GM18499 (cell line): ENCODE results near the gene SHANK3.

Experiments used
- ATAC-seq: cut with Tn5 transposase; IDR thresholded peaks from one replicate; pipeline ENCODE4 v1.9.1; 2021; ENCODE audit warnings: moderate number of reproducible peaks; ENCODE audit not compliant: insufficient read depth, unreplicated experiment

The SHANK3 gene

DNA sequence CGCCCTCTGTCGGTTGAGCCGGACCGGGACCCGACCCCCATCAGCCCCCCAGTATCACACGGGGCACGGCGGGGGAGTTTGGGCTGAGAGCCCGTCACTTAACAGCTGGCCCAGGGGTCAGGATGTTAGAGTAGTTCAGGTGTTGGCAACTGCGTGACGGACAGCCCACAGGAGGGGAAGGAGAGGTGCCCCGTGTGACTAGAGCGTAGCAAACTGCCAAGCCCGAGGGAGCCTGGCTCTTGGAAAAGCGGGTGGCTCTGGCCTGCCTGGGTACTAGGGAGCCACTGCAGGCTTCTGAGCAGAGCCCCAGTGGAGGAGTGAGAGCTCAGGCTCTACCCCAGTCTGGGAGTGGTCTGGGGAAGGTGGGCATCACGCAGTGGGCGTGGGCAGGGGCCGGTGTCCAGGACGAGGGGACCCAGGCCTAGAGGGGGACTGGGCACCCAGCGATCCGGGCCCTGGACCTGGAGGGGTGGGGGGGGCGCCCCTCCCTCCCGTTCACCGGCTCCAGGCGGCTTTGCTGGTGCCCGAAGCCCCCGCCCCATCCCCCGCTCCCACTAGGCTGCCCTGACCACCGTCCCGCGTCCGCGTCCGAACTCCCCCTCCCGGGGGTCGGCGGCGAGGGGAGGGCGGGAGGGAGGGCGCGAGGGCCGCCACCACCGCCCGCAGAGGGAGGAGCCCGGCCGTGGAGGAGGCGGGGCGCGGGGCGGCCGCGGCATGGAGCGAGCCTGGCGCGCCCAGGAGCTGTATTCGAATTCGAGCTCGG, 24.4 kb downstream of the SHANK3 start:
- no peak for ATAC-seq

DNA sequence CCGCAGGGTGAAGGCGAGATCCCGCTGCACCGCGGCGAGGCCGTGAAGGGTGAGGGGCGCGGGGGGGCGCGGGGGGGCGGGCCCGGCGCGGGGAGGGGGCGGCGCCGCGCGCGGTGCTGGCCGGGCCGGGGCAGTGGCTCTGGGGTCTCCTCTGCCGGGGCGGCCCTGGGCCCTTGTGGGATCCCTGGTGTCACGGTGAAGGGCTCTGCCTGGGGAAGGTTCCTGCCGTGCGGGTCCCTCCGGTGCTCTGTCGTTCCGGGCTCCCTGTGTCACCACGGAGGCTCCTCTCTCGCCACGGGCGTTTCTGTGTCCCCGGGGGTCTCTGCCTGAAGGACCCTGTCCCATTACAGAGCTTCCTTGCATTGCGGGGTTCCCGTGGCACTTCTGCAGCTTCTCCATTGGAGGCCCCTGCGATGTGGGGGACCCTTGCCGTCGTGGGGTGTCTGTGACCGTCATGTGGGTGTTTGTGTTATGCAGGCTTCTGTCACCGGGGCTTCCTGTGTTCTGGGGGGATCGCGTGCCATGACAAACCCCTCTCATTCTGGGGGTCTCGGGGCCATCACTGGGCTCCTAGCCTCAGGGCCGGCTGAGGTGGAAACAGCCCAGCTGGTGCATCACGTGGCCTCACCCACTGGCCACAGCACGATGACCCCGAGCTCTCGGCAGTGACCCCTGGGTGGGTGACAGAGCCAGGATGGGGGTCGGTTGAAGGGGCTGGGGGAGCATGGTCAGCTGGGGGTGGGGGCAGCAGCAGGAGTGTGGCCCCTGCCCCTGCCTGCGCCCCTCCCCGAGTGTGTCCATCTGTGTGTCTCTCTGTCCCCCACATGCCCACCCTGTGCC, 25.3 kb downstream of the SHANK3 start:
- no peak for ATAC-seq

DNA sequence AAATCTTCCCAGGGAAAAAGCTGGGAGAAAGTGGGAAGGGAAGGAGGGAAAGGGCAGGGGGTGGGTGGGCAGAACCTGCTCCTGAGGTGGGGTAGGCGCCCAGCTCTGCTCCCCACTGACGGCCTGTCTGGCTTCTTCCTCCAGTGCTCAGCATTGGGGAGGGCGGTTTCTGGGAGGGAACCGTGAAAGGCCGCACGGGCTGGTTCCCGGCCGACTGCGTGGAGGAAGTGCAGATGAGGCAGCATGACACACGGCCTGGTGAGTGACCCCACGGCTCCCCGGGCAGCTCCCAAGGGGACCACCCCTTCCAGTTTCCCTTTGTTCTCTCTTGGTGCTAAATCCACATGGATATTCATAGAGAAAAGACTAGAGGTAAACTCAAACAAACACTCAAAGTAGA, 25.9 kb downstream of the SHANK3 start:
- no peak for ATAC-seq

DNA sequence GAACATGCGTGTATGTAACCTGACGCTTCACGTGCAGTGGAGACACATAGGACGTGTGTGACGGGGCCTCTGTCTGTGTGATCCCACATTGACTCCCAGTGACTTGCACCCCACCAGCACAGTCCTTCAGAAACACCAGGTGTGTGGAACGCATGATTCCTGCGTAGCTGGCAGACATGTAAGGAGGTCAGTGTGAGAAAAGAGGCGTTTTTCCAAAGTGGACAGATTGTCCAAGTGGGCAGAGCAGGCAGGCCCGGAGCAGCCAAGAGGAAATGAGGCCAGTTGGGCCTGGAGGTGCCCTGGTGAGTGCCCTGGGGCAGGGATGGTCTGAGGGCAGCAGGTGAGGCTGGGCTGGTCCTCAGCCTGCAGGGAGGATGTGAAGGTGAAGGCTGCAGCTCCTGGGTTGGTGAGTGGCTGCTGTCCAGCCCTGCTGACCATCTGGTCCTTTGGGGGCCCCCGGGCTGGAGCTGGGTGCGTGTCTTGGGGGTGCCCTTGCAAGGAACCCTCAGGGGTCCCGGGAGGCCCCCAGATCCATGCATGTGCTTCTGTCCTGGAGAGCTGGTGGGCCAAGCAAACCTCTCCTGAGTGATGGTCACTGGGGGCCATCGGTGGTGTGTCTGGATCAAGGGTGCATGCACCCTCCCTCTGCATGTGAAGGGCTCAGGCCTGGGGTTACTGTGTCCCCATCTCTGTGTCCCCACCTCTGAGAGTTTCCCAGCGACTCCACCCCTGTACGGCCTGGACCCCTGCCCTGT, 26.6 kb downstream of the SHANK3 start:
- no peak for ATAC-seq

DNA sequence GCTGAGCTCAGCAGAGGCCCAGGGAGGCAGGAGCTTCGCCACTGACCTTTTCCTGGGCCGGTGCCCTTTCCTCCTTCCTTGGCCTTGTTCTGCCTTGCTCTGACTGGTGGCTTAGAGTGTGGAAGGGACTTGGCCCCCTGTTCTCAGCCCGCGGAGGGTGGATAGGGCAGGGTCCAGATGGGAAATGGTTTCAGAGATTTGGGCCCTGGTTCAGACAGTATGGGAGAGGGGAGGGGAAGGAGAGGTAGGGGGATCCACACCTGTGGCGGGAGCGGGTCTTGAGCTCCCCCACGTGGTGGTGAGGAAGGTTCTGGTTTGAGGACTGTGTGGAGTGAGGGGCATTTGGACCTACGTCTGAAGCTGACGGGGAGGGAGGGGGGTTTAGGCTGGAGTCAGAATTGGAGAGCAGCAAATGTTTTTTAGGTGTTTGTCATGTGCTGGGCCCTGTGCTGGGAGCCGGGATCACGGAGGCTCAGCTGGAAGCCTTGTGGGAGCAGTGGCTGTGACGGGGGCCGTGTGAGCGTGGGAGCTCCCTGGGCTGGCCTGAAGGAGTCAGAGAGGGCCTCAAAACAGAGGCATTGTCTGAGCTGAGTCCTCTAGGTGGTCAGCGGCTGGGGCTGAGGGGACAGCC, 27.2 kb downstream of the SHANK3 start:
- ATAC-seq, result no peak

DNA sequence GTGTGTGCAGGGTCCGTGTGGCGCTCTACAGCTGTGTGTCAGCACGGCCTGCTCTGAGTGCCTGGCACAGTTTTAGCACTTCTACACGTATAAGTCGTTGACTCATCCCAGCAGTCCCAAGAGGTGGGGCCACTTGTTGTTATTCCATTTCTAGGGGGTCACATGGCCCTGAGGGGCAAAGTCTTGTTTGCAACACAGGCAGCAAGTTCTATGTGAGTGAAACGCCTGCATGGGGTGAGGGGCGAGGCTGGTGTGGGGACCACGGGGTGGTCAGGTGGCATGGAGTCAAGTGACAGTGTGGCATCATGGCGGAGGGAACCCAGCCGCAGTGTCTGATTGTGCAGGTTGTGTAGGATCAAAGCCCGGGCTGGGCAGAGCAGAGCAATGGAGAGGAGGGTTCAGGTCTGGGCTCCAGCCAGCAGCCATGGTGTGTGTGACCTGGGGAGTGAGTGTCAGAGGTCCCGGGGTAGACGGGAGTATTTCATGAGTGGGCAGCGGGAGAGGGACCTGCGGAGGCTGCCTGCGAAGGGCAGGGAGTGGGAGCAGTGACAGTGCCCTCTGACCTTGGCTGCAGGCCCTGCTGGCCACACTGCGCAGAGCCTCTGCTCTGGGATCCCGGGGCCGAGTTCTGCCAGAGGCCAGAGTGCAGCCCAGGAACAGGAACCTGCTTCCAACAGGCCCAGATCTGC, 27.9 kb downstream of the SHANK3 start:
- ATAC-seq, result no peak

DNA sequence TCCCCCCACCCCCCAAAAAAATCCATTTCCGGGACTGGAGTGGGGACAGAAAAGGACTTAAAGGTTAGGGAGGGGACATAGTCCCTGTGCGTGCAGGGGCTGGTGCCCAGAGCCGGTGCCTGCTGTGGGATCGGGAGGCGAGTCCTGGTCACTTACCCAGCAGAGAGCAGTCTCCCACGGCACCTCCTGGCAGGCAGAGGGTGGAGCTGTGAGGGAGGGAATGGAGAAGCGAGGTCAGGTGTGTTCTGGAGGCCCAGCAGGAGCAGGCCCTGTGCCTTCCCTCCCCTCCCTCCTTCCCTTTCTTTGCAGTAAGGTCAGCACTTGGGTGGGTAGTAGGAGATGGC, 28.4 kb downstream of the SHANK3 start:
- ATAC-seq, result no peak

DNA sequence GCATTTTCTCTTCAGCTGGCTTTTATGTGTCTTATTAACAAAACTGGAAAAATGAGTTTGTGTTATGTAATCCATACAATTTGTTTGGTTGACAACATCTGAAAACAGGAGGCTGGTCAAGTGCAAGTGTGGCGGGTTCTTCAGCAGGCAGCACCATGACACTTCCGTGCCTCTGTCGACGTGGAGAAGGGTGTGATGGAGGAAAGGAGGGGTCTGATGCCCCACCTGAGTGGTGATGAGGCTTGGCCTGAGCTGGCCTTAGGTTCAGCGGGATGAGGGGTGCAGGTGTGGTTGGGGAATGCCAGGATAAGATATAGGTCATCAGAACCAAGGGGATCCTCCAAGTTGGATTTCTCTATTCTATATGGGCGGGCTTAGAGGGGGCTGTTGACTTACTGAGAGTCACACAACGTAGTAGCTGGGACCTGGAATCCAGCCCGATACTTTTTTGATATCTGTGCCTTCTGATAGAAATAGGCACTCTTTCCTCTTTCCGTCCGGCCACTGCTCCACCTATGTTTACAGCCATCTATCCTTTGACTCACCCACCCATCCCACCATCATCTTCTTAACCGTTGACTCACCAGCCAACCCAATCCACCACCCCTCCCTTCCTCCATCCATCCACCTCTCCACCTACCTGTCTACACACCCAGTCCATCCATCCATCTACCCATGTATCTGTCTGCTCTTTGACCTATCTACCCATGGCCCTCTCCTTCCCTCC, 29.0 kb downstream of the SHANK3 start:
- ATAC-seq, result no peak

DNA sequence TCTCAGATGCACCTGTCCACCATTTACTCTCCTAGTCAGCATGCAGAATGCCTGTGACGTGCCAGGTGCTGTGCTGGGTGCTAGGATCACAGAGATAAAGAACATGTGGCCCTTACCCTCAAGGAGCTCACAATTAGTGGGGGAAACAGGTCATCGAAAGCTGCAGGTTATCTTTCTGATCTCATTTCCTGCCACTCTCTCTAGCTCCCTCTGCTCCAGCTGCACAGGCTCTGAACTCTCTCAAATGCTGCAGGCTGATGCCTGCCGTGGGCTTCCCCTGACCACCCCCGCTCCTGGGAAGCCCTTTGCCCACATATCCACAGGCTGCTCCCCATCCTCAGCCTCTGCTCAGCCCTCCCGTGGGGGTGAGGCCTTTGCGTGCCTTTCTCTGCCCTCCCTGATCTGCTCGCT, 29.6 kb downstream of the SHANK3 start:
- ATAC-seq, result no peak

DNA sequence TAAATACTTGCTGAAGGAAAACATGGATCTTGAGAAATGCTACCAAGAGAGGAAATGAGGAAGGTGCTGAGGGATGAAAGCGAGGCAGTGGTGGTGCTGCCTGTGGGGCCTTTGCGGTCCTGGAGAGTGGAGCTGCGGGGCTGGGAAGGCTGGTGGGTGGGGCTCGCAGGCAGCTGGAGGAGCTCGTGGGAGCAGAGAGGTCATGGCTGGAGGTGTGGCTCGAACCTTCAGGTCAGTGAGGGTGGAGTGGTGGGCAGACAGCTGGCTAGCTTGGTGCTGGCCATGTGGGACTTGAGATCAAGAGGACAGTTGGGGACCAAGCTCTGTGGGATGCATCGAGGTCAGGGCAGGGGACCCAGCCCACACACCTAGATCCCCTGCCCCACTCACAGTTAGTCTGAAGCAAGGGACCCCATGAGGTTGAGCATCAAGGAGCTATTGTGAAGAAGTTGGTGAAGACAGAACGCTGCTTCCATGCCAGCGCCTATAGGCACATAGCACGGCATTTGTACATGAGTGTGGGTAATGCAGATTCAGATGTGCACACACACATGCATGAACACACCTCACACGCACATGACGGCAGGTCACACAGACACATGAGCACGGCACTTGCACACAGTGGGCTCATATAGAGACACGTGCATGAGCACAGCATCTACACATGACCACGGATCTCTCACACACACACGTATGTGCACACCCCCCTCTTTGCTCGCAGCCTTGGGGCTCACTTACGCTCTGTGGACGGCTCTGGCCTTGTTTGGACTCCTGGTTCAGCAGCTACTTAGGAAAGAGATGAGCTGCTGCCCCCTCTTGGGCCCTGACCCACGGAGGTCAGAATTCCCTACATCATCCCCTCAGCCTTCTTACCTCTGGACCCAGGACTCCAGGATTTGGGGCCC, 30.4 kb downstream of the SHANK3 start:
- ATAC-seq, result no peak

DNA sequence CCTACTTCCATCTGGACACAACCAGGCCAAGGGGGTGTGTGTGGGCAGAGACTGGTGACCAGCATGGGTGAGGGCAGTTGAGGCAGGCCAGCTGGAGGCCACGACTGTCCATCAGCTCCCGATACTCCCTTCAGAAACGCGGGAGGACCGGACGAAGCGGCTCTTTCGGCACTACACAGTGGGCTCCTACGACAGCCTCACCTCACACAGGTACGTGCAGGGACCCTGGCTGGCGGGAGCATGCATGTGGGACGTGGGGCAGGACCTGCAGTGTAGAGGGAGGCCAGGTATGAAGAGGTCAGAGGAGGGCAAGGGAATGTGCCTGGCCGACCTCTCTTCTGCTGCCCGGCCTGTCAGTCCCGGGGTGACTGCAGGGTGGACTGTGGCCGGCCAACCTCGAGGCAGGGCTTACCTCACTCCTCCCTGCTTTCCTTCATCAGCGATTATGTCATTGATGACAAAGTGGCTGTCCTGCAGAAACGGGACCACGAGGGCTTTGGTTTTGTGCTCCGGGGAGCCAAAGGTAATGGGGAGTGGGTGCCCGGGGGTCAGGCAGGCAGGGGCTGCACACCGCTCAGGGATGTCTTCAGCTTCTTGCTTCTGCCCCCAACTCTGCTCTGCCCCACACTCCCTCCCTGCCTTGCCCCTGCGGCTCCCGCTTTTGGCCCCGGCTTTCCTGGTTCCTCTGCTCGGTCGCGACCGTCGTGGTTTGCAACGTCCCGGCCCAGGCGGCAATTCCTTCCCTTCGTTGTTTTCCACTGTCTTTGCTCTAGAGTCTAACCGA, 31.3 kb downstream of the SHANK3 start:
- ATAC-seq, result no peak

DNA sequence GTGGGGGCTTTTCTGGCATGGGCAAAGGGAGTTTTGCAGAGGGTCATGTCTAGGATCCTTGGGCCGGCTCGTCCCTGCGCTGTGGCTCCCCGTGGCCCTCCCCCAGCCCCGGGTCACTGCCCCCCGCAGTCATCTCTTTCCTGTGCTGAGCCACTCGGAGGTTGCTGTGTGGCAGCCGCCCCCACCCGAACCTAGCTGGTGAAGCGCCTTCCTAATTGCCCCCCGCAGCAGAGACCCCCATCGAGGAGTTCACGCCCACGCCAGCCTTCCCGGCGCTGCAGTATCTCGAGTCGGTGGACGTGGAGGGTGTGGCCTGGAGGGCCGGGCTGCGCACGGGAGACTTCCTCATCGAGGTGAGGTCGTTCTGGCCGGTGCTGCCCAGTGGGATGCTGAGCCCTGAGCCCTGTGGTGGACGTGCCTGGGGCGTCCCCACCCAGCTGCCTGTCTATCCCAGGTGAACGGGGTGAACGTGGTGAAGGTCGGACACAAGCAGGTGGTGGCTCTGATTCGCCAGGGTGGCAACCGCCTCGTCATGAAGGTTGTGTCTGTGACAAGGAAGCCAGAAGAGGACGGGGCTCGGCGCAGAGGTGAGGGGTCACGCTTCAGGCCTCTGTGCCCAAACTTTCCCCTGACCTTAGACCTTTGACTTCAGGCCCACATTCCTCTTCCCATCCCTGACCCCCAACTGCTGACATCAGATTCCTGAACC, 32.0 kb downstream of the SHANK3 start:
- no peak for ATAC-seq

DNA sequence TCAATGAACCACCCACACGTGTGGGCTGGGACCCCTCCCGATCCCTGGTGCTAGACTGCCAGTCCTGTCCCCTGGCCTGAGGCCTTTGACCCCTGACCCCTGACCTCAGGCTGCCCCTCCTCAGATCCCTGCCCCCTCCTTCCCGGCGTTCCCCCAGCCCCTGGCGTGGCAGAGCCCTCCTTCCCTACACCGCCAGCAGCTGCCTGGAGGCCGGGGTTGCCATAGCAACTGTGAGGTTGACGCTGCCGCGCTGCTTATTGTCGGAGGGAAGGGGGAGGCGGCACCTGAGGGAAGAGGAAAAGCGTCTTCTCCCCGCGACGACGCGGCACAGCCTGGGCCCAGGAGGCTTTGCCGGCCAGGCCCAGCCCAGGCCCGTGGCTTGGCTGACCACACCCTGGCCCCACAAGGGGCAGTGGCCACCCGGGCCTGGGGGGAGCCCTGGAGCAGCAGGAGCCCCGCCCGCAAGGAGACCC, 32.6 kb downstream of the SHANK3 start:
- ATAC-seq, result no peak

DNA sequence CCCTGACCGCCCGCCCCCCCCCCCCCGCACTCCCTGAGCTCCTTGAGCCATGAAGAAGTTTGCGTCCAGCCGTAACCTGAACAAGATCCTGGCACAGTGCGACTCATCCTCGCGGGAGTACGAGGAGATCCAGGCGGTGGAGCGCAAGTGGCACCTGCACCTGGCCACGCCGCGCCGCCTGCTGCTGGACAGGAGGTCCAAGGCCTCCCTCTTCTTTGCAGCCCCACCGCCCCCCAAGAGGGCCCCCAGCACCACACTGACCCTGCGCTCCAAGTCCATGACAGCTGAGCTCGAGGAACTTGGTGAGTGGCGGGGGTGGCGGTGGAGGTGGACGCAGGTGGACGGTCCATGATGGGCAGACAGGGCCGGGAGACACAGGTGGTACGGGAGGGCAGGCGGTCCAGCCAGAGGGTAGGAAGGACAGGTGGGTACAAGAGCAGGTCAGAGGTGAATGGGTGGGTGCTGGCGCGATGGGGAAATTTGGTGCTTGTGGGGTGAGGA, 33.3 kb downstream of the SHANK3 start:
- ATAC-seq, result no peak

DNA sequence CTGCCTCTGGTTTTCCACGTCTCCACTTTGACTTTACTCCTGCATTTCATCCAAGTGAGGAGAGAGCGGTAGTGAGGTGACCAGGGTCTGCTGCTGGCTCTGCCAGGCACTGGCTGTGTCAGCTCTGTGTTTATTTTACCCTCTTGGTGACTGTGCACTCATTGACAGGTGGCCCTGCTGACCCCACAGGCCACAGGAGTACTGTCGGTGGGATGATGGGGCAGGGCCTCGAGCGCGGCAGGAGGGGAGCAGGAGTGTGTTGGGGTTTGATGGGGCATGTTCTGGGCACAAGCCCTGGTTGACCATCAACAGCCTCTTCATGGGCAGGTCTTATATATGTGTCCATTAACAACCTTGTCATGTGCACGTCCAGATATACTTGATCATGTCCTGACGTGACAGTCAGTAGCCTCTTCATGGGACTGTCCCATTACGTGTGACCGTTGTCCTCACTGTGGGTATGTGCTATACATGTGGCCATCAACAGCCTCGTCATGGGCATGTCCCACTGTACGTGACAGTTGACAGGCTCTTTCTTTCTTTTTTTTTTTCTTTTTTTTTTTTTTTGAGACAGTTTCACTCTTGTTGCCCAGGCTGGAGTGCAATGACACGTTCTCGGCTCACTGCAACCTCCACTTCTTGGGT, 34.0 kb downstream of the SHANK3 start:
- ATAC-seq, result no peak

DNA sequence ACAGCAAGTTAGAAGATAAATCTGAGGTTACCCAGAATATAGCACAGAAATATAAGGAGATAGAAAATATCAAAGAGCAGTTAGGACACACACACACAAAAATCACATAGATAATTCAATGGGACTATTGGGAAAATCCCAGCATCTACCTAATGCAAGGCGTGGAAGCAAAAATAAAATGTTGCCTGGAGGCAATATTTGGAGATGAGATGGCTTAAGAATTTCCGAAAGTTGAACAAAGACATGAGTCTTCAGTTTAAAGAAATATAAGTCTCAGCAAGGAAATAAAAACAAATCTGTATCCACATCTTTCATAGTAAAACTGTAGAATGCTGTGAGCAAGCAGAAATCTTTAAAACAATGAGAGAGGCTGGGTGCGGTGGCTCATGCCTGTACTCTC, 35.9 kb downstream of the SHANK3 start:
- no peak for ATAC-seq
